Right lobe of liver (tissue), 6 donors: ENCODE measurements around the gene ZNF440. TPM values are rescaled to one million over a fixed set of nuclear protein-coding genes. Genes with fewer than 3 reads are reported as not detected.

Experiments
- ATAC-seq, 4 donors: fragments of 200-7000 bp; cut with Tn5 transposase; one replicate each; pipeline ENCODE4 v1.9.1; 2020; ENCODE audit warnings: mild to moderate bottlenecking in 4 of 4, moderate library complexity in 4 of 4
- DNase-seq, 3 donors: peaks; one replicate each; pipeline ENCODE4 v3.0.0-alpha.2; 2020
- H3K27ac ChIP-seq, 3 donors: fragments of 200-600 bp; one replicate each; pipeline ENCODE4 v1.8.0; 2022
- H3K27me3 ChIP-seq, 2 donors: fragments of 200-600 bp; one replicate each; pipeline ENCODE4 v1.8.0; 2022
- H3K36me3 ChIP-seq, 4 donors: fragments of 200-600 bp; sonication (generic) in 1 of 4; one replicate each; pipeline versions ENCODE4 v1.5.1 to v1.8.0; 2017 to 2022; ENCODE audit warnings: control low read depth in 1 of 4
- H3K4me1 ChIP-seq, 4 donors: fragments of 200-600 bp; sonication (generic) in 1 of 4; one replicate each; pipeline versions ENCODE4 v1.5.1 to v1.8.0; 2017 to 2022; ENCODE audit warnings: control low read depth in 1 of 4
- H3K4me3 ChIP-seq, 3 donors: fragments of 200-600 bp; one replicate each; pipeline ENCODE4 v1.8.0; 2022
- H3K9me3 ChIP-seq, 4 donors: fragments of 200-600 bp; sonication (generic) in 1 of 4; one replicate each; pipeline versions ENCODE4 v1.5.1 to v1.8.0; 2017 to 2022; ENCODE audit warnings: control low read depth in 1 of 4
- CTCF ChIP-seq, 4 donors: fragments of 200-600 bp in 3 of 4; fragments of 450-650 bp in 1 of 4; IDR thresholded peaks; one replicate each; pipeline versions ENCODE4 v1.5.1 to v1.8.0; 2016 to 2022; ENCODE audit warnings: antibody characterized with exemption in 4 of 4, mild to moderate bottlenecking in 2 of 4
- POLR2A ChIP-seq: fragments of 450-650 bp; IDR thresholded peaks from one replicate; pipeline ENCODE4 v1.6.1; 2017; ENCODE audit warnings: antibody characterized with exemption, mild to moderate bottlenecking
- WGBS: methylation state at CpG from one replicate; pipeline ENCODE4 v1.1.6; 2018; ENCODE audit warnings: low coverage, low lambda C conversion rate; ENCODE audit not compliant: insufficient coverage; ENCODE audit errors: missing lambda C conversion rate; 5-methylcytosine and 5-hydroxymethylcytosine counted together
- intact Hi-C, 2 donors: fragments of 100-400 bp; cut with DNase I; formaldehyde crosslinking; loops; one replicate each; pipeline versions ENCODE4 v1.11.2 to v1.14.1; 2022
- total RNA-seq, 6 experiments: library from RNA; depleted of rRNA in 2 of 6; stranded (reverse); fragments of >200 nt in 2 of 6; fragmentation: NEBNext Ultra II Directional in 3 of 6; extraction: Animal tissue kit (Norgen Biotek cat#: 25700) in 3 of 6; gene quantifications; one replicate each; pipeline versions ENCODE4 v1.1.0 to v1.2.4, GENCODE V29; 2016 to 2023
- donor health status: DM: no; HTN: yes; CAD: no.
- donor health status: DM: no; HTN: no; CAD: no.
- donor health status: DM: no; HTN: no; CAD: no.
- donor health status: DM: no; HTN: yes; CAD: no.
- donor health status: DM: no; HTN: yes; CAD: no.

ZNF440 gene
- total RNA-seq, 6 experiments from 2014 or later: 2.0 to 5.6 (median 3.7) TPM

GRCh38 chr19:11787536-11787935 lies 26.5 kb upstream of the ZNF440 start:
- ATAC-seq: no peak
- Histone ChIP-seq H3K9me3 (peaks cover 2 to 69% (median 14%) of the 10 kb centered on the region in 4 donors), H3K27ac (no peak overlapping the region), H3K27me3 (no peaks in the 10 kb centered on the region), H3K4me3 (no peak overlapping the region), H3K36me3 (no peaks in the 10 kb centered on the region), H3K4me1 (no peaks in the 10 kb centered on the region)
- intact Hi-C loops: no loop called here
- no peak for DNase-seq
- 77% methylated on average over 3 of the region's 3 CpGs for WGBS
- TF ChIP-seq CTCF (IDR thresholded peaks at IDR 0.05): no peak
- no peak for TF ChIP-seq POLR2A

- H3K36me3 ChIP-seq: no peaks in the 10 kb centered on the region
- DNase-seq: no peak
- TF ChIP-seq POLR2A: no peak
- TF ChIP-seq CTCF (IDR thresholded peaks at IDR 0.05): no peak
- no peak overlapping the region for H3K27ac ChIP-seq
- ATAC-seq: no peak
- intact Hi-C loops: no loop called here
- H3K9me3 ChIP-seq: peaks cover 0 to 26% (median 3%) of the 10 kb centered on the region in 4 donors
- H3K4me3 ChIP-seq: no peak overlapping the region
- peaks cover 0 to 6% (median 2%) of the 10 kb centered on the region in 4 donors for H3K4me1 ChIP-seq
- no peaks in the 10 kb centered on the region for H3K27me3 ChIP-seq
Measured at GRCh38 chr19:11792942-11793341, 21.1 kb upstream of the ZNF440 start.

- H3K36me3 ChIP-seq: no peaks in the 10 kb centered on the region
- no peaks in the 10 kb centered on the region for H3K27me3 ChIP-seq
- H3K9me3 ChIP-seq: peaks cover 0 to 4% (median 0%) of the 10 kb centered on the region in 4 donors
- H3K4me1 ChIP-seq: peaks cover 0 to 8% (median 4%) of the 10 kb centered on the region in 4 donors
- no peak overlapping the region for H3K4me3 ChIP-seq
- intact Hi-C loops: no loop called here
- ATAC-seq (peak; percentile 90 to 93 (median 92)), DNase-seq (peak; percentile 82 to 90 (median 88))
- TF ChIP-seq POLR2A (no peak), CTCF (IDR thresholded peaks at IDR 0.05) (peak; percentile 80 to 95 (median 86))
- H3K27ac ChIP-seq: no peak overlapping the region
- WGBS: 12% methylated on average over 8 of the region's 8 CpGs
Measured at GRCh38 chr19:11797491-11797890, 16.6 kb upstream of the ZNF440 start.

- Histone ChIP-seq H3K4me1 (peaks cover 0 to 8% (median 4%) of the 10 kb centered on the region in 4 donors), H3K4me3 (peak within 1 kb of the TSS; percentile 61 to 81 (median 78)), H3K36me3 (no peaks in the 10 kb centered on the region), H3K9me3 (peaks cover 0 to 4% (median 0%) of the 10 kb centered on the region in 4 donors), H3K27ac (peak within 1 kb of the TSS; percentile 20 to 72 (median 47)), H3K27me3 (no peaks in the 10 kb centered on the region)
- ATAC-seq: peak; percentile 98 to 99 (median 98)
- intact Hi-C loops: no loop called here
- peak; percentile 95 to 96 (median 95) for DNase-seq
- TF ChIP-seq POLR2A (peak; percentile 84), CTCF (IDR thresholded peaks at IDR 0.05) (peak in 3 of 4 donors; percentile 18 to 25 (median 24))
- WGBS: under 1% methylated on average over 18 of the region's 56 CpGs
Measured at GRCh38 chr19:11798391-11799330, 15.4 kb upstream of the ZNF440 start, which contains the start of gene ZNF491. ZNF491 (plus strand) TSS chr19:11798523; CDS start chr19:11805954, 7,431 bp downstream.
